ENCODE measurements around the gene PGM1.

DNA sequence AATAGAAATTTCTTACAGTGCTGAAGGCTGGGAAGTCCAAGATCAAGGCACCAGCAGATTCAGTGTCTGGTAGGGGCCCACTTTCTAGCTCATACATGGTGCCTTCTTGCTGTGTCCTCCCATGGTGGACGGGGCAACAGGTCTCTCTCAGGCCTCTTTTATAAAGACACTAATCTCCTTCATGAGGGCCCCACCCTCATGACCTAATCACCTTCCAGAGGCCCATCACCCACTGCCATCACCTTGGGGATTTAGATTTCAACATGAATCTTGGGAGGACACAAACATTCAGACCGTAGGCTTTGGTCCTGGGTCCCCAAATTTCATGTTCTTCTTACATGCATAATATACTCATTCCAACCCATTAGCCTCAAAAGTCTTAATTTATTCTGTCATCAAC, 71.5 kb downstream of the PGM1 start:
- TF ChIP-seq POLR2A (IDR thresholded peaks at IDR 0.05) = no peak
- TF ChIP-seq, protein P1, sequence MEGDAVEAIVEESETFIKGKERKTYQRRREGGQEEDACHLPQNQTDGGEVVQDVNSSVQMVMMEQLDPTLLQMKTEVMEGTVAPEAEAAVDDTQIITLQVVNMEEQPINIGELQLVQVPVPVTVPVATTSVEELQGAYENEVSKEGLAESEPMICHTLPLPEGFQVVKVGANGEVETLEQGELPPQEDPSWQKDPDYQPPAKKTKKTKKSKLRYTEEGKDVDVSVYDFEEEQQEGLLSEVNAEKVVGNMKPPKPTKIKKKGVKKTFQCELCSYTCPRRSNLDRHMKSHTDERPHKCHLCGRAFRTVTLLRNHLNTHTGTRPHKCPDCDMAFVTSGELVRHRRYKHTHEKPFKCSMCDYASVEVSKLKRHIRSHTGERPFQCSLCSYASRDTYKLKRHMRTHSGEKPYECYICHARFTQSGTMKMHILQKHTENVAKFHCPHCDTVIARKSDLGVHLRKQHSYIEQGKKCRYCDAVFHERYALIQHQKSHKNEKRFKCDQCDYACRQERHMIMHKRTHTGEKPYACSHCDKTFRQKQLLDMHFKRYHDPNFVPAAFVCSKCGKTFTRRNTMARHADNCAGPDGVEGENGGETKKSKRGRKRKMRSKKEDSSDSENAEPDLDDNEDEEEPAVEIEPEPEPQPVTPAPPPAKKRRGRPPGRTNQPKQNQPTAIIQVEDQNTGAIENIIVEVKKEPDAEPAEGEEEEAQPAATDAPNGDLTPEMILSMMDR (IDR thresholded peaks at IDR 0.05) = no peak

Measured in stomach (tissue), 4 donors.